ENCODE data around the gene KRT36. TPM values are rescaled to one million over a fixed set of nuclear protein-coding genes. Genes with fewer than 3 reads are reported as not detected.

The KRT36 gene
- not detected in 2 replicates for total RNA-seq

DNA sequence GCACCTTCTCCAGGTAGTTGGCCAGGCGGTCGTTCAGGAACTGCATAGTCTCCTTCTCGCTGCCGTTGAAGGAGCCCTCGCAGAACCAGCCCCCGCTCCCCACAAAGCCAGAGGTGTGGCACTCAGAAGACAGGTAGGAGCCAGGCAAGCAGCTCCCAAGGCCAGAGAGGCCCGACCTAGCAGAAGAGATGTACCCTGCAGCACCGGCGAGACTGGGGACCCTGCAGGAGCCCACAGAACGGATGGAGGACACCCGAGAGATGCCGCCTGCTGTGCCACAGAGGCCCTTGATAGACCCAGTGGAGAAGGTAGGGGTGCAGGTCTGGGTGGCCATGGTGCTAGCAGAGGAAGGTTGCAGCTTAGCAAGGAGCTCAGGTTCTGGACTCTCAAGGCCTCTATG lies at the start of gene KRT36:
KRT36 (minus strand) TSS at position 380 of the 400 bp plus-strand sequence; CDS start at position 334, 46 bp downstream.

GRCh38 chr17:41518789-41519449 lies 29.2 kb upstream of the KRT36 start, which contains the start of gene KRT15:
Gene KRT15, minus strand, starts transcription at chr17:41518890. Its CDS starts 63 bp downstream, at chr17:41518827.

GRCh38 chr17:41505007-41505808 lies 15.5 kb upstream of the KRT36 start, which contains the start of gene KRT13:
Gene KRT13, minus strand, starts transcription at chr17:41505612. Its CDS starts 62 bp downstream, at chr17:41505550.

GRCh38 chr17:41481036-41481435 lies 8.7 kb downstream of the KRT36 start, which contains the start of gene KRT35:
Gene KRT35, minus strand, starts transcription at chr17:41481151. Its CDS starts 54 bp downstream, at chr17:41481097.

GRCh38 chr17:41466988-41467387 lies 22.7 kb downstream of the KRT36 start, which contains the start of gene KRT32:
Gene KRT32, minus strand, starts transcription at chr17:41467386. Its CDS starts 61 bp downstream, at chr17:41467325.

DNA sequence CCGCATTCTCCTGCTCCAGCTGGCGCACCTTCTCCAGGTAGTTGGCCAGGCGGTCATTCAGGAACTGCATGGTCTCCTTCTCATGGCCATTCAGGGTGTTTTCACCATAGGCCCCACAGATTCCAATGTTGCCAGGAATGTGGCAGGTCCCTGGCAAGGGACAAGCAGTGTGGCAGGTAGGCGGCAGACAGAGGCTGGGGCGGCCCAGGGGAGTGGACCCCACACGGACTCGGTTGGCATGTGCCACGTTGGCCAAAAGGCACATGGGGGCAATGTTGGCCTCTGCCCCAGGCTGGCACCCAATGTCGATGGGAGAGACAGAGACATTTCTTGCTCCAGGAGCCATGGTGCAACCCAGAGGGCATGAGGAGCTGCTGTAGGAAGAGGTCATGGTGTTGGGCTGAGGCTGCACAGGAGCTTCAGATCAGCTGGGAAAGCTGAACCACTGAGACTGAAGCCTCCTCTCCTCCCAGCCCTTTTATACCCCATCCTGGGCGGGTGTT lies 49.1 kb downstream of the KRT36 start, which contains the start of gene KRT38:
KRT38 (minus strand) TSS at position 453 of the 503 bp plus-strand sequence; CDS start at position 391, 62 bp downstream.

Small RNA genes within 50 kb of the gene (small RNA-seq; reads per million reads assigned to genes)
- 2.8 reads per million, percentile 59 among the genes with 10 or more reads in this experiment for gene RNU2-32P

Other genes with a start within 250 kb of the KRT36 start
- not detected in 2 replicates for gene KRTAP9-4, start 240.2 kb downstream of the KRT36 start, total RNA-seq
- gene KRTAP9-9, start 234.5 kb downstream of the KRT36 start, total RNA-seq: not detected in 2 replicates
- gene KRTAP9-6, start 224.5 kb downstream of the KRT36 start, total RNA-seq: not detected in 2 replicates
- gene KRTAP9-7, start 214.2 kb downstream of the KRT36 start, total RNA-seq: not detected in 2 replicates
- gene KRTAP29-1, start 187.1 kb downstream of the KRT36 start, total RNA-seq: not detected in 2 replicates
- gene KRTAP16-1, start 180.6 kb downstream of the KRT36 start, total RNA-seq: not detected in 2 replicates
- not detected in 2 replicates for gene KRTAP17-1, start 174.2 kb downstream of the KRT36 start, total RNA-seq
- gene KRT33A, start 139.1 kb downstream of the KRT36 start, total RNA-seq: not detected in 2 replicates
- gene KRT33B, start 120.1 kb downstream of the KRT36 start, total RNA-seq: not detected in 2 replicates
- gene KRT34, start 107.6 kb downstream of the KRT36 start, total RNA-seq: 0.16 TPM in 1 of 2 replicates, not detected in the other
- not detected in 2 replicates for gene KRT31, start 92.3 kb downstream of the KRT36 start, total RNA-seq
- gene KRT37, start 65.3 kb downstream of the KRT36 start, total RNA-seq: not detected in 2 replicates
- gene KRT38, start 48.9 kb downstream of the KRT36 start, total RNA-seq: not detected in 2 replicates
- gene KRT32, start 22.5 kb downstream of the KRT36 start, total RNA-seq: not detected in 2 replicates
- not detected in 2 replicates for gene KRT35, start 8.8 kb downstream of the KRT36 start, total RNA-seq
- gene KRT13, start 15.7 kb upstream of the KRT36 start, total RNA-seq: not detected in 2 replicates
- 0.32 and 0.97 TPM in 2 replicates for gene KRT15, start 29.0 kb upstream of the KRT36 start, total RNA-seq
- gene KRT19, start 38.4 kb upstream of the KRT36 start, total RNA-seq: 0.73 and 0.81 TPM in 2 replicates
- gene KRT9, start 82.1 kb upstream of the KRT36 start, total RNA-seq: not detected in 2 replicates
- gene KRT14, start 97.0 kb upstream of the KRT36 start, total RNA-seq: 5.5 and 7.0 TPM in 2 replicates
- 0.49 and 0.65 TPM in 2 replicates for gene KRT16, start 122.9 kb upstream of the KRT36 start, total RNA-seq
- 25.7 and 36.0 TPM in 2 replicates for gene KRT17, start 134.7 kb upstream of the KRT36 start, total RNA-seq
- gene EIF1, start 199.0 kb upstream of the KRT36 start, total RNA-seq: 87.1 and 101 TPM in 2 replicates
- gene GAST, start 222.4 kb upstream of the KRT36 start, total RNA-seq: not detected in 2 replicates
- gene HAP1, start 244.7 kb upstream of the KRT36 start, total RNA-seq: under 0.01 TPM in 1 of 2 replicates, not detected in the other